ENCODE results near the gene NARF.

DNA sequence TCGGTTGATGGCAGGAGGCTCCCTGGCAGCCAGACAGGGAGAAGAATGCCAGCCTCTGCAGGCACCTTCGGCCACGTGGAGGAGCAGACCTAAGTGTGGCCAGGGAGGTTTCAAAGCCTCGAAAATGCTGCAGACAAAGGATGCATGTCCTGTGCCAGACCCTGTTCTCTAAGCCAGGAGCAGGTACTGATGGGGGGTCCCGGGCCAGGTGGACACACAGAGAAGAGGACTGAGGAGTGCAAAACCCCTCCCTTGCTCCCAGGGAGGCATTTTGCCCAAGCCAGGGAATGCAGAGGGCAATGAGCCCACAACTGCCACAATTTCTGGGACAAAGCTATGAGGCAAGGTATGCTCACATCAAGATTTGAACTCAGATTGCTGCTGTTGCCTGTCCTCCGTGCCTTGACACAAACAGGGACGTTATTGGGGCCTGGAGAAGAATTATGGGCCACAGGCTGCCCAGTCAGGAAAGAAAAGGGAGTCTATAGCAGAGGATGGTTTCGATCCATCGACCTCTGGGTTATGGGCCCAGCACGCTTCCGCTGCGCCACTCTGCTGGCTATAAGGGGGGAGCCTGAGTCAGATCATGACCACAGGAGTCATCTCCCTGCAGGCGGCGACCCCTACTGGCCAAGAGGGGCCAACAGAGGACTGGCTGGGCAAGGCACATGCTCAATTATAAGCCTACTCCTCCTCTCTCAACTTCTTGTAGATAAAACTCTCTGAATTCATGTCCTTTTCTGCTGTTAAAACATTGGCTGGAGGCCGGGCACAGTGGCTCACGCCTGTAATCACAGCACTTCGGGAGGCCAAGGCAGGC, 35.9 kb downstream of the NARF start:
- TF ChIP-seq, protein P1, sequence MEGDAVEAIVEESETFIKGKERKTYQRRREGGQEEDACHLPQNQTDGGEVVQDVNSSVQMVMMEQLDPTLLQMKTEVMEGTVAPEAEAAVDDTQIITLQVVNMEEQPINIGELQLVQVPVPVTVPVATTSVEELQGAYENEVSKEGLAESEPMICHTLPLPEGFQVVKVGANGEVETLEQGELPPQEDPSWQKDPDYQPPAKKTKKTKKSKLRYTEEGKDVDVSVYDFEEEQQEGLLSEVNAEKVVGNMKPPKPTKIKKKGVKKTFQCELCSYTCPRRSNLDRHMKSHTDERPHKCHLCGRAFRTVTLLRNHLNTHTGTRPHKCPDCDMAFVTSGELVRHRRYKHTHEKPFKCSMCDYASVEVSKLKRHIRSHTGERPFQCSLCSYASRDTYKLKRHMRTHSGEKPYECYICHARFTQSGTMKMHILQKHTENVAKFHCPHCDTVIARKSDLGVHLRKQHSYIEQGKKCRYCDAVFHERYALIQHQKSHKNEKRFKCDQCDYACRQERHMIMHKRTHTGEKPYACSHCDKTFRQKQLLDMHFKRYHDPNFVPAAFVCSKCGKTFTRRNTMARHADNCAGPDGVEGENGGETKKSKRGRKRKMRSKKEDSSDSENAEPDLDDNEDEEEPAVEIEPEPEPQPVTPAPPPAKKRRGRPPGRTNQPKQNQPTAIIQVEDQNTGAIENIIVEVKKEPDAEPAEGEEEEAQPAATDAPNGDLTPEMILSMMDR (IDR thresholded peaks at IDR 0.05; ENCODE audit: extremely low read depth in 1 of 2, insufficient read depth in 1 of 2, low read depth in 1 of 2, low read length in 2 of 2) = peak; percentile 85 to 94
- TF ChIP-seq POLR2AphosphoS5 (IDR thresholded peaks at IDR 0.05; ENCODE audit: insufficient read depth, low read depth, low read length) (peak; percentile 58), EZH2 (IDR thresholded peaks at IDR 0.05; ENCODE audit: borderline replicate concordance, low read depth, low read length, severe bottlenecking) (no peak), GATA2 (IDR thresholded peaks at IDR 0.05; ENCODE audit: insufficient read depth, insufficient read length, low read depth, low read length) (peak; percentile 88), POLR2A (IDR thresholded peaks at IDR 0.05; ENCODE audit: low read depth, low read length) (no peak)
- TF ChIP-seq, protein P2, sequence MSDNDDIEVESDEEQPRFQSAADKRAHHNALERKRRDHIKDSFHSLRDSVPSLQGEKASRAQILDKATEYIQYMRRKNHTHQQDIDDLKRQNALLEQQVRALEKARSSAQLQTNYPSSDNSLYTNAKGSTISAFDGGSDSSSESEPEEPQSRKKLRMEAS (IDR thresholded peaks at IDR 0.05; ENCODE audit: insufficient read depth, insufficient read length) = no peak

All from endothelial cell of umbilical vein (primary cell).